Bronchial epithelial cell (primary cell): ENCODE results near the gene SHROOM3. TPM values are rescaled to one million over a fixed set of nuclear protein-coding genes. Genes with fewer than 3 reads are reported as not detected.

Experiments
- DNase-seq: peaks from one replicate; pipeline ENCODE4 v3.0.0-alpha.2; 2010; ENCODE audit warnings: low read depth
- FAIRE-seq: peaks from 2 replicates; lab custom pipeline; 2011; peaks lifted over from hg19 to GRCh38; lab: Jason Lieb, UNC
- H3K27me3 ChIP-seq: 2 replicates; pipeline ENCODE4 v1.5.1; 2011; ENCODE audit warnings: low read length; ENCODE audit not compliant: control insufficient read depth, insufficient read depth
- H3K36me3 ChIP-seq: 2 replicates; pipeline ENCODE4 v1.5.1; 2011; ENCODE audit warnings: low read length; ENCODE audit not compliant: control insufficient read depth, insufficient read depth
- H3K4me3 ChIP-seq: 2 replicates; pipeline ENCODE4 v1.5.1; 2011; ENCODE audit warnings: mild to moderate bottlenecking, low read depth, low read length, control low read depth
- total RNA-seq: library from RNA; depleted of rRNA; stranded (reverse); fragments of >200 nt; gene quantifications from 2 replicates; pipeline ENCODE4 v1.2.1, GENCODE V29; 2014
- TF ChIP-seq, protein P1 (sequence below): IDR thresholded peaks from 2 replicates; pipeline ENCODE4 v1.5.1; 2011; ENCODE audit warnings: mild to moderate bottlenecking, moderate library complexity, low read length, control low read depth, inconsistent platforms; ENCODE audit not compliant: insufficient read depth, severe bottlenecking

SHROOM3 gene
- total RNA-seq, 1 donor from 2014 or later: 6.3 TPM

DNA sequence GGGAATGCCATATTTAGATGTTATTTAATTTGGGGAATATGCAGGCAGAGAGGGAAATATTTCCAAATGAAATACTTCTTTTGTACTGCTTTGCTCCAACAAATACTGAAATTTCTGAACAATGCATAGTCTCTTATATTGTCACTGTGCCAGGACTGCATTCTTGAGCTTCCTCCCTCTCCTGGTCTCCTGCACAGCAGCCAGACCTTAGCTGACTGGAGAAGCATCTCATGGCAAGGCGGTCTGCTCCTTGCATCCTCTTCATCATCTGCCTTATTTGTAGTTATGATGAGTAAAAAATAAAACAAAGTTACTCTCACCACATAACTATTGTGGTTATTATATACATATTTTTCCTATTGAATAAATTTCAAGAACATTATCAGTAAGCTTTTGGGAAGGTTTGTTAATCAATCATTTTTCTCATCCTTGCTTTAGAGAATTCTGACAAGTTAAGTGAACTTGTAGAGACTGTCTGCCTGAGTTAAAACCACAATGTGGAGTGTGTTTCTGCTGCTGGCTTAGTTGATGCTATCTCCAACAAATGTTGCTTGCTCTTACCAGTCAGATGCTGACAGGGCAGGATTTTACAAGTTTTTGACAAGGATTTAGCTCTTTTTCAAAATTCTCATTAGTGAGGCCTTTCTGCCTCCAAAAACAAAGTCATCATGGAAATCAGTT is 309.4 kb downstream of the SHROOM3 start:
- Histone ChIP-seq H3K4me3 (no peak overlapping the region), H3K27me3 (no peaks in the 10 kb centered on the region), H3K36me3 (peaks cover 8% of the 10 kb centered on the region)
- FAIRE-seq (no peak), DNase-seq (no peak)
- TF ChIP-seq, protein P1, sequence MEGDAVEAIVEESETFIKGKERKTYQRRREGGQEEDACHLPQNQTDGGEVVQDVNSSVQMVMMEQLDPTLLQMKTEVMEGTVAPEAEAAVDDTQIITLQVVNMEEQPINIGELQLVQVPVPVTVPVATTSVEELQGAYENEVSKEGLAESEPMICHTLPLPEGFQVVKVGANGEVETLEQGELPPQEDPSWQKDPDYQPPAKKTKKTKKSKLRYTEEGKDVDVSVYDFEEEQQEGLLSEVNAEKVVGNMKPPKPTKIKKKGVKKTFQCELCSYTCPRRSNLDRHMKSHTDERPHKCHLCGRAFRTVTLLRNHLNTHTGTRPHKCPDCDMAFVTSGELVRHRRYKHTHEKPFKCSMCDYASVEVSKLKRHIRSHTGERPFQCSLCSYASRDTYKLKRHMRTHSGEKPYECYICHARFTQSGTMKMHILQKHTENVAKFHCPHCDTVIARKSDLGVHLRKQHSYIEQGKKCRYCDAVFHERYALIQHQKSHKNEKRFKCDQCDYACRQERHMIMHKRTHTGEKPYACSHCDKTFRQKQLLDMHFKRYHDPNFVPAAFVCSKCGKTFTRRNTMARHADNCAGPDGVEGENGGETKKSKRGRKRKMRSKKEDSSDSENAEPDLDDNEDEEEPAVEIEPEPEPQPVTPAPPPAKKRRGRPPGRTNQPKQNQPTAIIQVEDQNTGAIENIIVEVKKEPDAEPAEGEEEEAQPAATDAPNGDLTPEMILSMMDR: no peak

GRCh38 chr4:76745240-76745639 is 310.2 kb downstream of the SHROOM3 start:
- FAIRE-seq (no peak), DNase-seq (peak; percentile 65)
- no peak overlapping the region for H3K4me3 ChIP-seq
- TF ChIP-seq, protein P1: no peak
- no peaks in the 10 kb centered on the region for H3K27me3 ChIP-seq
- H3K36me3 ChIP-seq: peaks cover 1% of the 10 kb centered on the region

DNA sequence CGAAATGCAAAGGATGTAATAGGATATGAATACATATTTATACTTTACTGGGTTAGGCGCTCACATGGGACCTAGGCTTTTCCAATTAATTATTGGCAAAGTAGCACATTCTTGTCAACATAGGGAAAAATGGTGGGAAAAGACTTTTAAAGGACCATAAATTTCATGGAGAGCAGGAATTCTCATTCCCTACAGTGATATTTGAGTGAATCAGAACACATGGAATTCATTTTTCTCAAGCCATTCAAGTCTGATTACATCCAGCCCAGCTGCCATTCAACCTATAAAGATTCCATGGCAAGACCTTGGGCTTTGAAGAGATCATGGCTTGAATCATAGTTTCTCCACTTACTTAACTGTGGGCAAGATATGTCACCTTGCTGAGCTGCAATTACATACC is 312.5 kb downstream of the SHROOM3 start:
- DNase-seq: no peak
- no peak for FAIRE-seq
- Histone ChIP-seq H3K27me3 (no peaks in the 10 kb centered on the region), H3K36me3 (peaks cover 1% of the 10 kb centered on the region), H3K4me3 (no peak overlapping the region)
- TF ChIP-seq, protein P1: no peak

DNA sequence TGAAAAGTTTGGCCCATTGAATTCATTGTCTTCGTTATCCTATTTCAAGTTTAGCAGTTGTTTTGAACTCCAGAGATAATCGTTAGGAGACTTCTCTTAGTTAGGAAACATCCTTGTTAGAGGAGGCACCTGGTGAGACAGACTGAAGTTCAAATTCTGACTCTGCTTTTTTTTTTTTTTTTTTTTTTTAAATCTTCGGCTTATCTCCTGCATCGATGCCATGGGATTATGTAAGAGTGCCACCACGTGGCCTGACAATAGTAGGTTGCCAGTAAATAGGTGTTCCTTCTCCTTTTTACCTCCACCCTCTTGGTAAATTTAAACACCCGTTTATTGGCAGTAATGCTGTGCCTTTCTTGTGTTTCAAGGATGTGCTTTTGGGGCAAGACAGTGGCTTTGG is 313.6 kb downstream of the SHROOM3 start:
- DNase-seq: peak; percentile 49
- FAIRE-seq: no peak

DNA sequence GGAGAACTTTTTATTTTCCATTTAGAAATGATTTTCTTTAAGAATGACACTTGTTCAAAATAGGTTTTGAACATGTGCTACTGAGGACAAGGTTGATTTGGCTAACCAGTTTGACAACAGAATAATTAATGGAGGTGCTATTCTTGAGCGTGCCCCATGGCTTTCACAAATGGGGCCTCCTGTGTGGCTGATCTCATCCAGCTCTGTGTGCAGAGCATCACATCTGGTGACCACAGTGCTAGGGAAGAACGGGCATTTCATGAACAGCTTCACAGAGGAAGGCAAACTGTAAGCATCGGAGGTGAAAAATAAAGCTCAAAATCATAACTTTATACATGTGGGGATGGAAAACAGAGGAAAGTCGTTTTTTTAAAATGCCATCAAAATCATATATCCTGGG is 314.3 kb downstream of the SHROOM3 start:
- H3K36me3 ChIP-seq: peaks cover 2% of the 10 kb centered on the region
- no peak overlapping the region for H3K4me3 ChIP-seq
- no peak for FAIRE-seq
- TF ChIP-seq, protein P1: no peak
- DNase-seq: no peak
- no peaks in the 10 kb centered on the region for H3K27me3 ChIP-seq

More for the DNA sequence above, 313.6 kb downstream of the SHROOM3 start:
- H3K4me3 ChIP-seq: no peak overlapping the region
- peaks cover 1% of the 10 kb centered on the region for H3K36me3 ChIP-seq
- TF ChIP-seq, protein P1: peak; percentile 28
- H3K27me3 ChIP-seq: no peaks in the 10 kb centered on the region

DNA sequence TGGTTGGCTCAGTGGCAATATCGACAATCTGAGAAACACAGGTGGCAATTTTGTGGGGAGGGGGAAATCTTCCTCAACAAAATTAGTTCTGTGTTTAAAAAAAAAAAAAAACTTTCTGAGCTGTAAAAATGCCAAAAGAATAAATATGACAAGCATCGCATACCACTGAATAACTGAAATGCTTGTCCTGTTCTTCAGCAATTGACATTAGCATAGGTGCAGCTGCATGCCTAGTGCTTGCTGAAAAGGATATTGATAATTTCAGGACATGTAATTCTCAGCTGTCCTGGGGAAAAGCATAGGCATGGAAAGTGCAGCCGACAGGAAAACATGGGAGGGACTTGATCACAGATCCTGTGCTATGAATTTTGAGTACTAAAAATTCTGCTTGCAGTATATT is 315.7 kb downstream of the SHROOM3 start:
- no peak for FAIRE-seq
- no peak overlapping the region for H3K4me3 ChIP-seq
- TF ChIP-seq, protein P1: no peak

More for the DNA sequence above, 315.7 kb downstream of the SHROOM3 start:
- Histone ChIP-seq H3K27me3 (no peaks in the 10 kb centered on the region), H3K36me3 (peaks cover 3% of the 10 kb centered on the region)
- DNase-seq: no peak
